Endothelial cell of coronary artery (primary cell): Measurements from ENCODE around the gene ODF2L. TPM values are rescaled to one million over a fixed set of nuclear protein-coding genes. Genes with fewer than 3 reads are reported as not detected.

ENCODE experiments used
- total RNA-seq: library from RNA; depleted of rRNA; stranded (reverse); fragments of >200 nt; gene quantifications from 2 replicates; pipeline ENCODE4 v1.2.3, GENCODE V29; 2014

ODF2L gene
- 33.2 and 39.4 TPM in 2 replicates for total RNA-seq

GRCh38 chr1:86395751-86396497 lies at the start of gene ODF2L:
ODF2L (minus strand) TSS chr1:86396323; CDS start chr1:86387027, 9,296 bp downstream.

GRCh38 chr1:86423873-86424272 lies 27.8 kb upstream of the ODF2L start, which contains the start of gene CLCA2:
CLCA2 (plus strand) TSS chr1:86424171; CDS start chr1:86424248, 77 bp downstream.

Other genes starting within 250 kb of the ODF2L start
- gene COL24A1, start 239.6 kb downstream of the ODF2L start, total RNA-seq: 0.09 TPM in 2 replicates
- 0.18 and 0.19 TPM in 2 replicates for gene CLCA2, start 27.8 kb upstream of the ODF2L start, total RNA-seq
- gene CLCA1, start 72.6 kb upstream of the ODF2L start, total RNA-seq: not detected in 2 replicates
- not detected in 2 replicates for gene CLCA4, start 150.8 kb upstream of the ODF2L start, total RNA-seq